Activated T-cell treated with anti-CD3 and anti-CD28 coated beads for 1 hour (primary cell): ENCODE results near the gene SLC44A2.

Source experiments
- DNase-seq: peaks from one replicate; pipeline ENCODE4 v3.0.0-alpha.2; 2020; ENCODE audit warnings: low read depth

Gene SLC44A2

GRCh38 chr19:10615429-10616023, 9.8 kb upstream of the SLC44A2 start:
- no peak for DNase-seq

DNA sequence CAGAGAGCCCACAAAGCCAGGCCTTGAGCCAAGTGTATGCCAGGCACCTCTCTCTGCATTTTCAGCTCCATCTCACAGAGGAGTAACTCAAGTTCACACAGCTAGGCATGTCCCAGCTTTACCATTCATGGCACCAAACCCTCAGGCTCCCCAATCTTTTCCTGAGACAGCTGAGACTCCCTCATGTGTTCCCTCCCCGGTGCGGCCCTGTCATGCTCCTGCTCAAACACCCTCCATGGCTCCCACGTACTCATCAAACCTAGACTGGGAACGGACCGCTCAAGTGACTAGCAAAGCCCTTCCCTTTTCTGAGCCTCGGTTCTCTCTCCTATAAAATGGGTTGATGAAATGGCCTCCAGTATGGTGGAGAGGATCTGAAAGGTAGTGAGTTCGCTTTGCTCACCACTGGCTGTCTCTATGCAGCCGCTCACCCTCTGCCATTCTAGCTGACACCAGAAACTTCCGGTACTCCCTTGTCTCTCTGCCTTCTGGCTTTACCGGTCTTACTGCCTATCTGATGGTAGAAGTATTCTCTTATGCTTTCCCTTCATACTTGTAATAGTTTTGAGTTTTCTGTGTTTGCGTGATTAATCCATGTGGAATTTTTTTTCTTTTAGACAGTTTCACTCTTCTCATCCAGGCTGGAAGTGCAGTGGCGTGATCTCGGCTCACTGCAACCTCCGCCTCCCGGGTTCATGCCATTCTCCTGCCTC, 7.8 kb upstream of the SLC44A2 start:
- DNase-seq, result no peak

GRCh38 chr19:10618846-10619245, 6.5 kb upstream of the SLC44A2 start:
- DNase-seq, result no peak

GRCh38 chr19:10620786-10621185, 4.6 kb upstream of the SLC44A2 start:
- no peak for DNase-seq

- no peak for DNase-seq
Observed at GRCh38 chr19:10621966-10622365, 3.4 kb upstream of the SLC44A2 start.

DNA sequence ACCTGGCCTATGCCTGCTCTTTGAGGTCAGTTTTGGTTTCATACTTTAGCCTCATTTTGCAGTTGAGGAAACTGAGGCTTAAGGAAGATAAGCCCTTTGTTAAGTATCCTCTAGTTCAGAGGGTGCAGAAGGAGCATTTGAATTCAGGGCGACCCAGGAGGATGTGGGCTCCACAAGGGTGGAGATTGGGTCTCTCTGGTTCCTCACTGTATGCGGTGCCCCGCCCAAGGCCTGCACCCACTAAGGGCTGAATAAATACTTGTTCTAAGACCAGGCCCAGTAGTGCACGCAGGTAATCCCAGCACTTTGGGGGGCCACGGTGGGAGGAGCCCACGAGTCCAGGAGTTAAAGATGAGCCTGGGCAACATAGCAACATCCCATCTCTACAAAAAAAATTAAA, 768 bp upstream of the SLC44A2 start:
- no peak for DNase-seq

DNA sequence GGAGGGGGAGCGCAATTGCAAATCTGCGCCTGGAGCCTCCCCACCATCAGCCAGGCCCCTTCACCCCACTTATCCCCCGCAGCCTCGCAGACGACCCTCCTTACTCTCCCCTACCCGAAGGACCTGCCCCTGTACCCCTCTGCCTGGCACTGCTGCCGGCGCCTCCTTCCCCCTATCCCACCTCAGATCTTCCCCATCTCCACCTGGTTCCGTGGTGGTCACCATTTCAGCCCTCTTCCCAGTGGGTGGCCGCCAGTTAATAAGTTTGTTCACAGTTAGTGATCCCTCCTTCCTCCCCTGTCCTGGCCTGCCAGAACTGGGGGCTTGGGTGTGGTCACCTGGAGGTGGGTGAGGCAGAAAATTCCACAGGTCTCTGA, 397 bp downstream of the SLC44A2 start:
- DNase-seq, result no peak

- no peak for DNase-seq
Observed at GRCh38 chr19:10631874-10632273, 6.5 kb downstream of the SLC44A2 start.

DNA sequence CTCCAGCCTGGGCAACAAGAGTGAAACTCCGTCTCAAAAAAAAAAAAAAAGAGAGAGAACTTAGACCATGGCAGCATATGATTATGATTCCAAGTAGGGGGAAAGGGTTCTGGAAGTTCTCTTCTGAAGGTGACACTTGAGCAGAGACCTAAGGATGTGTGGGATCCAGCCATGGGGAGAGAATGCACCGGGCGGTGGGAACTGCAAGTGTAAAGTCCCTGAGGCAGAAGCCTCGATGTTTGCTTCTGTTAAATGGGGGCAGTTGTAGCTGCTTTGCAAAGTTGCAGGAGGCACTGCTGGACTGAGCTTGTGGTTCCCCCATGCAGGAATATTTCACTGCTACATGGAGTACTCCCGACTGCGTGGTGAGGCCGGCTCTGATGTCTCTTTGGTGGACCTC, 9.1 kb downstream of the SLC44A2 start:
- DNase-seq, result no peak

DNA sequence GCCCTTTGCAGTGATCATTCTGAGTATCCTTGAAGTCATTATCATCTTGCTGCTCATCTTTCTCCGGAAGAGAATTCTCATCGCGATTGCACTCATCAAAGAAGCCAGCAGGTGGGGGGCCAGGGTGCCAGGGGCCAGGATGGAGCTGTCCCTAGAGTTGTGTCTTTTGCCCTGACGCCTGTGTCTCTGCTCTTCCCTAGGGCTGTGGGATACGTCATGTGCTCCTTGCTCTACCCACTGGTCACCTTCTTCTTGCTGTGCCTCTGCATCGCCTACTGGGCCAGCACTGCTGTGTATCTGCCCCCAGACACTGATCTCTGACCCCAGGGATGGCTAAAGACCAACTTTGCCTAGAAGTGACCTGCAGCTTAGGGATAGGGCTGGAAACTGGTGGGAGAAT, 9.6 kb downstream of the SLC44A2 start:
- no peak for DNase-seq

DNA sequence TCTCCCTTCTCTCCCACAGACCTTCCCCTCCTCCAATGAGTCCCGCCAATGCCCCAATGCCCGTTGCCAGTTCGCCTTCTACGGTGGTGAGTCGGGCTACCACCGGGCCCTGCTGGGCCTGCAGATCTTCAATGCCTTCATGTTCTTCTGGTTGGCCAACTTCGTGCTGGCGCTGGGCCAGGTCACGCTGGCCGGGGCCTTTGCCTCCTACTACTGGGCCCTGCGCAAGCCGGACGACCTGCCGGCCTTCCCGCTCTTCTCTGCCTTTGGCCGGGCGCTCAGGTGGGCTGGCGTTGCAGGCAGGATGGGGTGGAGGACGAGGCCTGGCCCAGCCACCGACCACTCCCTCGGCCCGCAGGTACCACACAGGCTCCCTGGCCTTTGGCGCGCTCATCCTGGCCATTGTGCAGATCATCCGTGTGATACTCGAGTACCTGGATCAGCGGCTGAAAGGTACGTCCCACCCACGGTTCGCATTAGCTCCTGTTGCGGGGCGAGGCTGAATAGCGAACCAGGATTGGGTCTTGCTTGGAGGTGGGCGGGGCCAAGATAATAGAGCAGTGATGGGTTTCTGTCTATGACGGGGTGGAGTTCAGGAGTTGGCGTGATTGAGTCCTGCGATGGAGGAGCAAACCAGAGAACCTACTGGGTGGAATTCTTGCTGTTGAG, 11.1 kb downstream of the SLC44A2 start:
- DNase-seq, result no peak

GRCh38 chr19:10637894-10638293, 12.5 kb downstream of the SLC44A2 start:
- no peak for DNase-seq

DNA sequence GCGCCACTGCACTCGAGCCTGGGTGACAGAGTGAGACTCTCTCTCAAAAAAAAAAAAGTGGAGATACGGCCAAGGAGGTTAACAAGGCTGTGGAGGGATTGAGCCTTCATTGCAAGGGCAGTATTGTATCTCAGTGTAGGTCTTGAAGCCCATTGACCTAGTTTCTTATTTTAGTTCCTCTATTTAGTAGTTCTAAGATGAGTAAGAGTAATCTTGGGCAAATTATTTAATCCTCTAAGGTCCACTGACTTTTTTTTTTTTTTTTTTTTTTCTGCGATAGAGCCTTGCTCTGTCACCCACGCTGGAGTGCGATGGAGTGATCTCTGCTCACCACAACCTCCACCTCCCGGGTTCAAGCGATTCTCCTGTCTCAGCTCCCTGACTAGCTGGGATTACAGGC, 14.5 kb downstream of the SLC44A2 start:
- no peak for DNase-seq

DNA sequence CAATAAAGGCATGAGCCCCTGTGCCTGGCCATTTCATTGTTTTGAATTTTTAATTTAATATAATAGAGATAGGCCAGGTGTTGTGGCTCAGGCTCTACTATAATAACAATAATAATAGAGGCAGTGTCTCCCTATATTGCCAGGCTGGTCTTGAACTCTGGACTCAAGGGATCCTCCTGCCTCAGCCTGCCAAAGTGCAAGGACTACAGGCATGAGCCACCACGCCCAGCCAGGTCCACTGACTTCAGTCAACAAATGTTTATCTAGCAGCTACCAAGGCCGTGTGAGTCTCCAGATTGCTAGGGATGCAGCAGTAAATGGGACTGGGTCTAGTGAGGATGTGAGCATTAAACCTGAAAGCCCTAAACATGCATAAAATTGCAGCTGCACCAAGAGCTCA, 15.0 kb downstream of the SLC44A2 start:
- no peak for DNase-seq

DNA sequence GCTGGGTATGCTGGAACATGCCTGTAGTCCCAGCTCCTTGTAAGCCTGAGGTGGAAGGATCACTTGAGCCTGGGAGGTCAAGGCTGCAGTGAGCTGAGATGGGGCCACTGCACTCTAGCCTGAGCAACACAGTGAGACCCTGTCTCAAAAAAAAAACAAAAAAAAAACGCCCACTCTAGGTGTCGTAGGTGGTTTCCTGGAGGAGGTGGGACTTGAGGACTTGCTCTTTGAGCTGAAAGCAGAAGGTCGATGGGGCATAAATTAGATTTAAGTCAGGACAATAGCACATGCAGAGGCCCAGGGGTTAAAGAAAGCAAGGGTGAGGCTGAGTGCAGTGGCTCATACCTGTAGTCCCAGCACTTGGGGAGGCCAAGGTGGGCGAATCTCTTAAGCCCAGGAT, 15.9 kb downstream of the SLC44A2 start:
- no peak for DNase-seq

DNA sequence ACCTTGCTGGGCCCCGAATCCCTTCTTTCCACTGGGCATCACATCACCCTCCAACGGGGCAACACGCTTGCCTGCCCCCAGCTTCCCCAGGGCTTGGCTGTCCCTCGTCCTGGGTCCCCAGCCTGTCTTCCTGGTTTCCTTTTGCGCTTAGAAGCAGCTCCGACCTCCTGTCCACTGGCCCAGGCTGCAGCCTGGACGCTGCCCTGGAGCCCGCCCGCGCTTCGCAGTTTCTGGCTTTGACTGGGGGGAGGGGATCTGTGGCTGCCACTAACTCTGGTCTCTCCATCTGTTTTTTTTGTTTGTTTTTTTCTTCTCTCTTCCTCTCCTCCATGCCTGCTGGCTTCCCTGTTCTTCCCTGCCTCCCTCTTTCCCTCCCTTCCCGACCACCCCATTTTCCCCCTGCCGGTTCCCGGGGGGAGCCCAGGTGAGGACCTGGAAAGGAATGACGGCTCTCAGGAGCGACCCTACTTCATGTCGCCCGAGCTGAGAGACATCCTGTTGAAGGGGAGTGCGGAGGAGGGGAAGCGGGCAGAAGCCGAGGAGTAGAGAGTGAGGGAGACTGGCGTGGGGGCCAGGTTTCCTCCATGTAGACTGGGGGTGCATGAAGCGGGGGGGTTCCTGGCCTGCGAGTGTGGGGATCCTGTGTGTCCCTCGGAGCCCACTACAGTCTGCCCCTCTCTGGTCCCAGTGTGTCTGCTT, 17.3 kb downstream of the SLC44A2 start:
- DNase-seq, result no peak

GRCh38 chr19:10643172-10643967, 18.0 kb downstream of the SLC44A2 start:
- no peak for DNase-seq

DNA sequence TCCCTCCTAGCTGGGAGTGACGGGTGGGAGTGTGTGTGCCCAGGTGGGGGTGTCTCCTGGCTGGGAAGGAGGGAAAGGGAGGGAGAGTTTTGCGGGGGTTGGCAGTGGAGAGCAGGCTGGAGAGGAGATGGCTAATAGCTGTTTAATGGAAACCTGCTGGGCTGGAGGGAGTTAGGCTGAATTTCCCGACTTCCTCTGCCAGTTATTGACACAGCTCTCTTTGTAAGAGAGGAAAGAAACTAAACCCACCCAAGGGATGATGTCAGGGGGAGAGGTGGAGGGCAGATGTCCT, 18.6 kb downstream of the SLC44A2 start:
- no peak for DNase-seq

DNA sequence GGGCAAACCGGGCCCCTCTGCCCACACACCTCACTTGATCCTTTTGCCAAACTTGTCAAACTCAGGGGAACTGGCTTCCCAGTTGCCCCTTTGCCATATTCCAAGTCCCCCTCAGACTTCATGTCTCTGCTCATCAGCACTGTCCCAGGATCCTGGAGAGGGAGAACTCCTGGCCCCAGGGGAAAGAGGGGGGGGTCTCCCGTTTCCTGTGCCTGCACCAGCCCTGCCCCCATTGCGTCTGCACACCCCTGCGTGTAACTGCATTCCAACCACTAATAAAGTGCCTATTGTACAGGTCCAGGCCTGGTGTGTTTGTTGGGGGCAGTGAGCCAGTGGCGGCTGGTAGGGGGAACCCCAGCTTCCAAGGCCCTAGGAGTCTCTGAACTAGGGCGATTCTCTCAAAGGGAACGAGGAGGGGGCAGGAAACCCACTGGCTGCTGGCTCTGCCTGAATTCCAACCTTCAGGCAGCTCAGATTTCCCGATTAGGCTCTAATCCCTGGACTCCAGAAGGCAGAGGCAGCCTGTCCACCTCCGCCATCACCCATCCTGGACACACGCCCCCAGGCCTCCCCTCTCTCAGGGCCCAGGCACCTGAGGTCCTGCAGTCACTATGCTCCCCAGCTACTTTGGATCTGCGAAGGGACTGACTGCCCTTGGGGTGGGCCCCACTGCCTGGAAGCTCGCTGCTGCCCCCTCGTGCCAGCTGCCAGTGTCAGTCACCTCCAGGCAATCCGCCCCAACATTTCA, 19.1 kb downstream of the SLC44A2 start:
- peak; percentile 85 for DNase-seq

DNA sequence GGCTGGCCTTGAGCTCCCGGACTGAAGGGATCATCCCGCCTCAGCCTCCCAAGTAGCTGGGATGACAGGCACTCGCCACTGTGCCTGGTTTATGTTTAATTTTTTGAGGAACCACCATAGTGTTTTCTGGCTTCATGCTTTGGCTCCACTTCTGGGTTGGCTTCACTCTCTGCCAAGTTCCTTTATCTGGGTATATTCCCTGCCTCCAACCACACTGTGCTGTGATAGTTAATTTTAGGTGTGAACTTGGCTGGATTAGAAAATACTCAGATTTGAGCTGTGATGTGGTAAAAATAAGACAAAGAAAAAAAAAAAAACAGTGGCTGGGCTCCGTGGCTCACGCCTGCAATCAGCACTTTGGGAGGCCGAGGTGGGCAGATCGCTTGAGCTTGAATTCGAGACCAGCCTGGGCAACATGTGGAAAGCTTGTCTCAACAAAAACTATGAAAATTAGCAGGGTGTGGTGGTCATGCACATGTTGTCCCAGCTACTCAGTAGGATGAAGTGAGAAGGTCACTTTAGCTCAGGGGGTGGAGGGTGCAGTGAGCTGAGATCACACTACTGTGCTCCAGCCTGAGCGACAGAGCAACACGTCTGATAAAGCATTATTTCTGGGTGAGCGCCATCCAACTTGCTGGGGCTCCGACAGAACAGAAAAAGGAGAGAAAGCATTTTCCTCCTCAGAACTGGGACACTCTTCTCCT, 21.3 kb downstream of the SLC44A2 start:
- no peak for DNase-seq

- DNase-seq, result no peak
Observed at GRCh38 chr19:10648360-10648759, 23.0 kb downstream of the SLC44A2 start.
